NOMO-1 treated with dmso at 0.1 percent for 144 hours (cell line): ENCODE measurements around the gene LYZL6.
"Not testable (repeated sequence)": the region's sequence is repeated elsewhere in the genome, so short reads cannot be mapped to it uniquely, and the experiment has no call there.

Source experiments
- DNase-seq: peaks from one replicate; lab custom pipeline; 2025; ENCODE audit not compliant: unreplicated experiment; lab: John Stamatoyannopoulos, UW

LYZL6 gene

GRCh38 chr17:35947156-35947585 is 3.7 kb upstream of the LYZL6 start:
- peak; percentile 49 for DNase-seq

- no peak for DNase-seq
These were observed 638 bp upstream of the LYZL6 start for GRCh38 chr17:35944151-35944550.

GRCh38 chr17:35942588-35943186 is 826 bp downstream of the LYZL6 start:
- DNase-seq, result no peak

GRCh38 chr17:35938492-35938891 is 5.0 kb downstream of the LYZL6 start:
- not testable (repeated sequence) for DNase-seq

GRCh38 chr17:35936063-35936462 is 7.5 kb downstream of the LYZL6 start:
- no peak for DNase-seq

GRCh38 chr17:35934760-35935159 is 8.8 kb downstream of the LYZL6 start:
- DNase-seq, result no peak

- no peak for DNase-seq
These were observed 10.9 kb downstream of the LYZL6 start for GRCh38 chr17:35932586-35932985.

GRCh38 chr17:35931794-35932425 is 11.6 kb downstream of the LYZL6 start:
- no peak for DNase-seq

- DNase-seq, result peak; percentile 95
These were observed 13.1 kb downstream of the LYZL6 start, which contains the start of gene RDM1 for GRCh38 chr17:35930211-35931065. RDM1 (minus strand) TSS chr17:35930773; CDS start chr17:35930727, 46 bp downstream.

- no peak for DNase-seq
These were observed 15.8 kb downstream of the LYZL6 start for GRCh38 chr17:35927714-35928113.

GRCh38 chr17:35923609-35924114 is 19.9 kb downstream of the LYZL6 start:
- DNase-seq, result no peak

GRCh38 chr17:35920229-35920628 is 23.3 kb downstream of the LYZL6 start:
- no peak for DNase-seq

GRCh38 chr17:35918665-35919064 is 24.8 kb downstream of the LYZL6 start:
- no peak for DNase-seq

- no peak for DNase-seq
These were observed 25.8 kb downstream of the LYZL6 start for GRCh38 chr17:35917519-35918213.

- no peak for DNase-seq
These were observed 28.2 kb downstream of the LYZL6 start for GRCh38 chr17:35915153-35915964.

GRCh38 chr17:35914354-35914753 is 29.2 kb downstream of the LYZL6 start:
- DNase-seq, result no peak

- no peak for DNase-seq
These were observed 29.9 kb downstream of the LYZL6 start for GRCh38 chr17:35913609-35914008.

- no peak for DNase-seq
These were observed 30.6 kb downstream of the LYZL6 start for GRCh38 chr17:35912942-35913341.

GRCh38 chr17:35912339-35912912 is 31.1 kb downstream of the LYZL6 start:
- no peak for DNase-seq

GRCh38 chr17:35909408-35909807 is 34.1 kb downstream of the LYZL6 start:
- no peak for DNase-seq
